H1 (cell line): ENCODE data around the gene POLRMT. TPM values are rescaled to one million over a fixed set of nuclear protein-coding genes. Genes with fewer than 3 reads are reported as not detected.

Experiments used
- CTCF ChIA-PET: fragments of 300-600 bp; sonication (Branson Sonifier 250); formaldehyde crosslinking; loops from one replicate; lab custom pipeline; 2021; ENCODE audit not compliant: partially characterized antibody; lab: Charles Lee
- POLR2A ChIA-PET: fragments of 300-600 bp; sonication (Branson Sonifier 250); formaldehyde crosslinking; loops from one replicate; lab custom pipeline; 2021; ENCODE audit warnings: inconsistent platforms; ENCODE audit not compliant: partially characterized antibody; lab: Charles Lee
- DNase-seq, 2 experiments: peaks; one replicate each; pipeline versions ENCODE4 v3.0.0 to v3.0.0-alpha.2; 2010 to 2022; ENCODE audit warnings: low spot score in 2 of 2, low read depth in 1 of 2, mixed read lengths in 1 of 2
- FAIRE-seq: peaks from 2 replicates; lab custom pipeline; 2011; peaks lifted over from hg19 to GRCh38; lab: Jason Lieb, UNC
- H2AFZ ChIP-seq: 2 replicates; pipeline ENCODE4 v1.8.1; 2012; ENCODE audit warnings: low read length, inconsistent platforms
- H2AK5ac ChIP-seq: 2 replicates; pipeline ENCODE4 v1.6.1; 2013; ENCODE audit warnings: low read depth, low read length
- H2BK120ac ChIP-seq: replicated peaks from 2 replicates; pipeline ENCODE3; 2013; ENCODE audit warnings: low read depth, low read length, inconsistent platforms
- H2BK12ac ChIP-seq: 2 replicates; pipeline ENCODE4 v1.6.1; 2013; ENCODE audit warnings: low read depth, low read length
- H2BK15ac ChIP-seq: 2 replicates; pipeline ENCODE4 v1.6.1; 2013; ENCODE audit warnings: low read length
- H2BK20ac ChIP-seq: 2 replicates; pipeline ENCODE4 v1.6.1; 2013; ENCODE audit warnings: low read length
- H2BK5ac ChIP-seq: 2 replicates; pipeline ENCODE4 v1.6.1; 2013; ENCODE audit warnings: low read depth, low read length
- H3K14ac ChIP-seq: 2 replicates; pipeline ENCODE4 v1.6.1; 2013; ENCODE audit warnings: inconsistent platforms; ENCODE audit not compliant: insufficient read length
- H3K18ac ChIP-seq: 2 replicates; pipeline ENCODE4 v1.6.1; 2013; ENCODE audit warnings: low read length; ENCODE audit errors: extremely low read depth
- H3K23ac ChIP-seq: 2 replicates; pipeline ENCODE4 v1.6.1; 2013; ENCODE audit warnings: inconsistent platforms; ENCODE audit not compliant: insufficient read length
- H3K23me2 ChIP-seq: 2 replicates; pipeline ENCODE4 v1.6.1; 2013; ENCODE audit warnings: low read depth, low read length
- H3K27ac ChIP-seq: 2 replicates; pipeline ENCODE4 v1.6.1; 2011; ENCODE audit warnings: low read depth, low read length, inconsistent platforms
- H3K27me3 ChIP-seq, 4 experiments: replicated peaks in 1 of 4; 1 replicate in 1 of 4; 2 replicates in 3 of 4; pipeline versions ENCODE4 v1.6.1 to v1.8.1; 2011 to 2013; ENCODE audit warnings: low read length in 3 of 4, mild to moderate bottlenecking in 3 of 4, inconsistent platforms in 2 of 4, mixed read lengths in 2 of 4, moderate library complexity in 1 of 4; ENCODE audit not compliant: control insufficient read depth in 3 of 4, insufficient read depth in 3 of 4; ENCODE audit errors: extremely low read depth in 1 of 4
- H3K36me3 ChIP-seq, 4 experiments: 2 replicates each; pipeline versions ENCODE4 v1.6.1 to v1.8.1; 2011 to 2013; ENCODE audit warnings: mild to moderate bottlenecking in 4 of 4, low read length in 3 of 4, moderate library complexity in 2 of 4, control low read depth in 1 of 4, inconsistent platforms in 1 of 4; ENCODE audit not compliant: insufficient read depth in 4 of 4, control insufficient read depth in 2 of 4
- H3K4ac ChIP-seq: replicated peaks from 2 replicates; pipeline ENCODE3; 2013; ENCODE audit warnings: low read length, low read depth, mixed read lengths, inconsistent platforms; ENCODE audit not compliant: insufficient read length
- H3K4me1 ChIP-seq, 4 experiments: replicated peaks in 1 of 4; 1 replicate in 1 of 4; 2 replicates in 3 of 4; pipeline versions ENCODE4 v1.6.1 to v1.8.1; 2011 to 2013; ENCODE audit warnings: low read length in 3 of 4, inconsistent platforms in 2 of 4, mixed read lengths in 1 of 4; ENCODE audit not compliant: insufficient read depth in 4 of 4, control insufficient read depth in 3 of 4
- H3K4me2 ChIP-seq, 2 experiments: 2 replicates each; pipeline versions ENCODE4 v1.6.1 to v1.8.1; 2011 to 2013; ENCODE audit warnings: low read depth in 2 of 2, low read length in 2 of 2, control low read depth in 1 of 2, inconsistent platforms in 1 of 2, mild to moderate bottlenecking in 1 of 2; ENCODE audit not compliant: insufficient read depth in 1 of 2
- H3K4me3 ChIP-seq, 4 experiments: fragments of 200-600, 300-600 bp in 1 of 4; sonication (generic), shearing (Covaris generic), sonication (Bioruptor Twin) in 1 of 4; 2 replicates each; pipeline versions ENCODE4 v1.5.1 to v1.8.1; 2011 to 2016; ENCODE audit warnings: low read length in 4 of 4, low read depth in 3 of 4, control low read depth in 2 of 4, inconsistent platforms in 2 of 4, mild to moderate bottlenecking in 2 of 4, mixed read lengths in 1 of 4, moderate library complexity in 1 of 4; ENCODE audit not compliant: insufficient read depth in 2 of 4; ENCODE audit errors: extremely low read depth in 1 of 4
- H3K56ac ChIP-seq: replicated peaks from 2 replicates; pipeline ENCODE3; 2013; ENCODE audit warnings: low read depth, mild to moderate bottlenecking, mixed read lengths, low read length, inconsistent platforms; ENCODE audit not compliant: insufficient read length
- H3K79me1 ChIP-seq: 2 replicates; pipeline ENCODE4 v1.6.1; 2013; ENCODE audit warnings: low read depth, low read length, control low read depth
- H3K79me2 ChIP-seq, 2 experiments: 2 replicates each; pipeline versions ENCODE4 v1.6.1 to v1.8.1; 2012 to 2013; ENCODE audit warnings: low read length in 2 of 2, mild to moderate bottlenecking in 2 of 2, inconsistent platforms in 1 of 2; ENCODE audit not compliant: insufficient read depth in 2 of 2, control insufficient read depth in 1 of 2
- H3K9ac ChIP-seq, 4 experiments: replicated peaks in 1 of 4; 1 replicate in 1 of 4; 2 replicates in 3 of 4; pipeline versions ENCODE4 v1.6.1 to v1.8.1; 2011 to 2013; ENCODE audit warnings: low read depth in 3 of 4, low read length in 3 of 4, control low read depth in 2 of 4, mild to moderate bottlenecking in 2 of 4, moderate library complexity in 2 of 4, inconsistent platforms in 1 of 4; ENCODE audit errors: extremely low read depth in 1 of 4
- H3K9me3 ChIP-seq, 2 experiments: 2 replicates each; pipeline versions ENCODE4 v1.6.1 to v1.8.1; 2012 to 2013; ENCODE audit warnings: mild to moderate bottlenecking in 2 of 2, moderate library complexity in 2 of 2, control low read depth in 1 of 2, inconsistent platforms in 1 of 2, low read depth in 1 of 2, low read length in 1 of 2, mixed read lengths in 1 of 2; ENCODE audit not compliant: insufficient read depth in 2 of 2
- H4K20me1 ChIP-seq, 2 experiments: replicated peaks in 1 of 2; 2 replicates each; pipeline versions ENCODE3 to v1.8.1; 2011 to 2013; ENCODE audit warnings: inconsistent platforms in 2 of 2, low read length in 2 of 2, mild to moderate bottlenecking in 1 of 2; ENCODE audit not compliant: insufficient read depth in 2 of 2, control insufficient read depth in 1 of 2
- H4K5ac ChIP-seq: 2 replicates; pipeline ENCODE4 v1.6.1; 2013; ENCODE audit warnings: low read length, low read depth, mixed read lengths, inconsistent platforms; ENCODE audit not compliant: insufficient read length
- H4K8ac ChIP-seq: 2 replicates; pipeline ENCODE4 v1.8.0; 2013; ENCODE audit warnings: mild to moderate bottlenecking, moderate library complexity, low read length, inconsistent platforms; ENCODE audit not compliant: insufficient read depth; ENCODE audit errors: extremely low read depth
- H4K91ac ChIP-seq: replicated peaks from 2 replicates; pipeline ENCODE3; 2013; ENCODE audit warnings: low read length, mixed read lengths, inconsistent platforms; ENCODE audit not compliant: insufficient read length
- BCL11A ChIP-seq, 2 experiments: IDR thresholded peaks; one replicate each; pipeline ENCODE4 v1.6.1; 2011; ENCODE audit warnings: low read depth in 2 of 2, low read length in 2 of 2, mild to moderate bottlenecking in 2 of 2
- CREB1 ChIP-seq: IDR thresholded peaks from 2 replicates; pipeline ENCODE4 v1.6.1; 2012; ENCODE audit warnings: inconsistent platforms
- EP300 ChIP-seq, 2 experiments: IDR thresholded peaks; 1 replicate in 1 of 2; 2 replicates in 1 of 2; pipeline ENCODE4 v1.6.1; 2011 to 2012; ENCODE audit warnings: low read depth in 2 of 2, low read length in 2 of 2, mild to moderate bottlenecking in 2 of 2, borderline replicate concordance in 1 of 2, inconsistent platforms in 1 of 2, moderate library complexity in 1 of 2
- GABPA ChIP-seq: IDR thresholded peaks from 2 replicates; pipeline ENCODE4 v1.6.1; 2011; ENCODE audit warnings: mild to moderate bottlenecking, low read length, moderate library complexity, borderline replicate concordance; ENCODE audit not compliant: insufficient read depth
- KDM4A ChIP-seq: IDR thresholded peaks from one replicate; pipeline ENCODE4 v1.7.1; 2012; ENCODE audit warnings: low read depth, mild to moderate bottlenecking, moderate library complexity, low read length, inconsistent platforms; ENCODE audit not compliant: severe bottlenecking
- PHF8 ChIP-seq: fragments of 200-600 bp; sonication (generic); conservative IDR thresholded peaks from 2 replicates; pipeline ENCODE4 v1.7.1; 2012; ENCODE audit warnings: low read depth, mild to moderate bottlenecking, inconsistent platforms, low read length, moderate library complexity
- POU5F1 ChIP-seq: IDR thresholded peaks from 2 replicates; pipeline ENCODE4 v1.6.1; 2011; ENCODE audit warnings: low read depth, mild to moderate bottlenecking, low read length, moderate library complexity
- RBBP5 ChIP-seq: IDR thresholded peaks from 2 replicates; pipeline ENCODE4 v1.7.1; 2012; ENCODE audit warnings: low read depth, mild to moderate bottlenecking, inconsistent platforms, low read length, moderate library complexity, borderline replicate concordance
- SIN3A ChIP-seq, 2 experiments: IDR thresholded peaks in 1 of 2; conservative IDR thresholded peaks in 1 of 2; 2 replicates each; pipeline ENCODE4 v1.6.1; 2011 to 2012; ENCODE audit warnings: low read length in 2 of 2, improper control_type of control experiment in 1 of 2, low read depth in 1 of 2, mild to moderate bottlenecking in 1 of 2
- SIRT6 ChIP-seq: IDR thresholded peaks from one replicate; pipeline ENCODE4 v1.7.1; 2012; ENCODE audit warnings: low read length, inconsistent platforms
- SP1 ChIP-seq: IDR thresholded peaks from 2 replicates; pipeline ENCODE4 v1.6.1; 2011; ENCODE audit warnings: low read depth, low read length
- SP4 ChIP-seq: IDR thresholded peaks from 2 replicates; pipeline ENCODE4 v1.6.1; 2012; ENCODE audit warnings: low read length, inconsistent platforms
- WGBS, 2 experiments: shearing (Covaris generic) in 1 of 2; methylation state at CpG; one replicate each; pipeline versions ENCODE4 v1.1.6 to v1.1.7; 2013 to 2015; ENCODE audit warnings: low lambda C conversion rate in 2 of 2, mixed read lengths in 2 of 2, inconsistent platforms in 1 of 2, low coverage in 1 of 2, missing lambda C conversion rate in 1 of 2; ENCODE audit not compliant: insufficient replicate concordance in 2 of 2, insufficient coverage in 1 of 2, insufficient read length in 1 of 2; ENCODE audit errors: extremely low coverage in 1 of 2, missing lambda C conversion rate in 1 of 2; 5-methylcytosine and 5-hydroxymethylcytosine counted together
- polyA plus RNA-seq, 7 experiments: library from polyadenylated mRNA; depleted of rRNA in 3 of 7; stranded (reverse) in 5 of 7; unstranded in 2 of 7; fragments of >200 nt in 5 of 7; fragments of 200-250 nt in 2 of 7; gene quantifications; 1 replicate in 5 of 7; 2 replicates in 1 of 7; 4 replicates in 1 of 7; pipeline versions ENCODE4 v1.2.1 to v1.2.3, GENCODE V29; 2011 to 2013; ENCODE audit warnings: missing spikeins in 2 of 7, mixed read lengths in 2 of 7
- total RNA-seq: library from RNA; stranded (reverse); fragmentation: NEBNext Ultra II Directional; extraction: Animal tissue kit (Norgen Biotek cat#: 25700); gene quantifications from 2 replicates; pipeline ENCODE4 v1.2.1, GENCODE V29; 2021
- TF ChIP-seq, protein P1 (sequence below): IDR thresholded peaks from 2 replicates; pipeline ENCODE4 v1.6.1; 2012; ENCODE audit warnings: inconsistent platforms

The POLRMT gene
- total and polyA plus RNA-seq, 2 of the 8 experiments (the other 6 are each of a cell fraction or from before 2014, with no cell fraction given): 93.0 to 111 TPM

- DNase-seq (no peak), FAIRE-seq (no peak)
- POLR2A ChIA-PET: no interaction called here
- Histone ChIP-seq H4K20me1 (peaks cover 0 to 16% of the 10 kb centered on the region in 2 experiments), H3K27me3 (no peaks in the 10 kb centered on the region), H3K18ac (no peak overlapping the region), H3K79me1 (no peaks in the 10 kb centered on the region), H2BK12ac (no peak overlapping the region), H3K4ac (no peak overlapping the region), H2AFZ (no peak overlapping the region), H3K4me1 (no peaks in the 10 kb centered on the region), H3K56ac (no peak overlapping the region), H4K91ac (no peak overlapping the region), H3K79me2 (no peaks in the 10 kb centered on the region), H3K36me3 (peaks cover 4 to 65% (median 35%) of the 10 kb centered on the region in 4 experiments; a peak in 7 of 8 replicates), H2AK5ac (no peak overlapping the region), H2BK15ac (no peak overlapping the region), H4K8ac (no peak overlapping the region), H3K4me3 (no peak overlapping the region), H3K14ac (no peak overlapping the region), H2BK120ac (no peak overlapping the region), H2BK5ac (no peak overlapping the region), H3K23ac (no peak overlapping the region), H3K9me3 (no peaks in the 10 kb centered on the region), H4K5ac (no peak overlapping the region), H3K4me2 (no peak overlapping the region), H3K23me2 (no peaks in the 10 kb centered on the region), H3K9ac (no peak overlapping the region), H3K27ac (no peak overlapping the region), H2BK20ac (no peak overlapping the region)
- CTCF ChIA-PET: no interaction called here
- 96% methylated on average over 24 of the region's 47 CpGs; no CpG with 5 or more reads in 1 of the 2 experiments for WGBS, 2 experiments
- TF ChIP-seq SP1 (no peak), SP4 (no peak), GABPA (no peak), SIRT6 (no peak), EP300 (IDR thresholded peaks at IDR 0.05; ENCODE audit: borderline replicate concordance in 1 of 2, low read depth in 2 of 2, low read length in 2 of 2) (no peak), RBBP5 (no peak), SIN3A (conservative IDR thresholded peaks at IDR 0.05 in 1 of 2, IDR thresholded peaks at IDR 0.05 in 1 of 2; ENCODE audit: low read depth in 1 of 2, low read length in 2 of 2) (no peak), POU5F1 (no peak), BCL11A (IDR thresholded peaks at IDR 0.05; ENCODE audit: low read depth in 2 of 2, low read length in 2 of 2) (no peak), PHF8 (no peak), CREB1 (no peak), KDM4A (no peak)
- TF ChIP-seq, protein P1, sequence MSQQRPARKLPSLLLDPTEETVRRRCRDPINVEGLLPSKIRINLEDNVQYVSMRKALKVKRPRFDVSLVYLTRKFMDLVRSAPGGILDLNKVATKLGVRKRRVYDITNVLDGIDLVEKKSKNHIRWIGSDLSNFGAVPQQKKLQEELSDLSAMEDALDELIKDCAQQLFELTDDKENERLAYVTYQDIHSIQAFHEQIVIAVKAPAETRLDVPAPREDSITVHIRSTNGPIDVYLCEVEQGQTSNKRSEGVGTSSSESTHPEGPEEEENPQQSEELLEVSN: no peak
These were observed 13.9 kb downstream of the POLRMT start for GRCh38 chr19:619286-620002.
